Osteocyte (in vitro differentiated cells): ENCODE measurements around the gene MICU1. TPM values are rescaled to one million over a fixed set of nuclear protein-coding genes. Genes with fewer than 3 reads are reported as not detected.

Experiments used
- DNase-seq: peaks from one replicate; pipeline ENCODE4 v3.0.0; 2021; ENCODE audit warnings: mixed read lengths; ENCODE audit not compliant: unreplicated experiment; ENCODE audit errors: extremely low spot score
- H3K27ac Mint-ChIP-seq: one replicate; pipeline ENCODE4 v1.8.0; 2021; ENCODE audit warnings: mild to moderate bottlenecking, mixed read lengths; ENCODE audit not compliant: unreplicated experiment
- H3K27me3 Mint-ChIP-seq: one replicate; pipeline ENCODE4 v1.8.0; 2021; ENCODE audit warnings: mixed read lengths; ENCODE audit not compliant: unreplicated experiment
- H3K36me3 Mint-ChIP-seq: one replicate; pipeline ENCODE4 v1.8.0; 2021; ENCODE audit warnings: mixed read lengths; ENCODE audit not compliant: unreplicated experiment
- H3K4me1 Mint-ChIP-seq: one replicate; pipeline ENCODE4 v1.8.0; 2021; ENCODE audit warnings: mixed read lengths; ENCODE audit not compliant: unreplicated experiment
- H3K4me3 Mint-ChIP-seq: one replicate; pipeline ENCODE4 v1.8.0; 2021; ENCODE audit warnings: mild to moderate bottlenecking, moderate library complexity, mixed read lengths; ENCODE audit not compliant: unreplicated experiment
- H3K9me3 Mint-ChIP-seq: one replicate; pipeline ENCODE4 v1.8.0; 2021; ENCODE audit warnings: mixed read lengths; ENCODE audit not compliant: unreplicated experiment
- CTCF ChIP-seq: fragments of 200-600 bp; sonication (generic); IDR thresholded peaks from 2 replicates; pipeline ENCODE4 v1.5.0; 2021; ENCODE audit warnings: antibody characterized with exemption, mild to moderate bottlenecking, moderate library complexity
- total RNA-seq: library from RNA; stranded (reverse); gene quantifications from 2 replicates; pipeline ENCODE4 v1.2.1, GENCODE V29; 2021

MICU1 gene
- total RNA-seq, 1 donor from 2014 or later: 58.9 TPM

GRCh38 chr10:72523932-72524396 lies 101.9 kb downstream of the MICU1 start:
- H3K9me3 Mint-ChIP-seq: no peaks in the 10 kb centered on the region
- TF ChIP-seq CTCF: no peak
- no peaks in the 10 kb centered on the region for H3K27me3 Mint-ChIP-seq
- no peak overlapping the region for H3K4me3 Mint-ChIP-seq
- H3K36me3 Mint-ChIP-seq: no peaks in the 10 kb centered on the region
- no peak for DNase-seq
- peak overlapping the region; percentile 81 for H3K27ac Mint-ChIP-seq
- H3K4me1 Mint-ChIP-seq: peaks cover 25% of the 10 kb centered on the region

GRCh38 chr10:72523062-72523461 lies 102.8 kb downstream of the MICU1 start:
- Mint-ChIP-seq H3K4me3 (no peak overlapping the region), H3K9me3 (no peaks in the 10 kb centered on the region), H3K27me3 (no peaks in the 10 kb centered on the region), H3K27ac (no peak overlapping the region), H3K4me1 (peaks cover 25% of the 10 kb centered on the region), H3K36me3 (no peaks in the 10 kb centered on the region)
- TF ChIP-seq CTCF: no peak
- DNase-seq: no peak

- Mint-ChIP-seq H3K27ac (no peak overlapping the region), H3K4me3 (no peak overlapping the region), H3K4me1 (no peaks in the 10 kb centered on the region), H3K36me3 (peaks cover 23% of the 10 kb centered on the region), H3K27me3 (no peaks in the 10 kb centered on the region), H3K9me3 (peaks cover 18% of the 10 kb centered on the region)
- DNase-seq: no peak
- TF ChIP-seq CTCF: no peak
Observed at GRCh38 chr10:72517244-72517643, 108.6 kb downstream of the MICU1 start.

DNA sequence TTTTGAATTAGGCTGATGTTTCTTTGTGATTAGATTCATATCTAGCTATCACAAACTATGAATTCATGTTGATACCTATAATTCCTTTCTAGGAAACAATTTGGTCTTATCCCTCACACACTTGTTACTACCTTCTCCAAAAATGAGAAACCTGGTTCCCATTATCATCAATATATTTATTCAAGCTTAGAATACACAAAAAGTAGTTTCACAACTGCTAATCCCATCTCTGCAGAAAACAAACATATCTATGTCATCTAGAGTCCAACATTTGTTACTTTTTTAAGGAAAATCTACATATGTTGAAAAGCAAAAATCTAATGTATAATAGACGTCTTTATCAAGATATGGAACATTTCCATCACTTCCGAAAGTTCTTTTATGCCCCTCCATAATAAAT lies 110.4 kb downstream of the MICU1 start:
- no peaks in the 10 kb centered on the region for H3K27me3 Mint-ChIP-seq
- DNase-seq: no peak
- TF ChIP-seq CTCF: no peak
- no peaks in the 10 kb centered on the region for H3K4me1 Mint-ChIP-seq
- no peak overlapping the region for H3K27ac Mint-ChIP-seq
- peaks cover 18% of the 10 kb centered on the region for H3K9me3 Mint-ChIP-seq
- H3K36me3 Mint-ChIP-seq: peaks cover 23% of the 10 kb centered on the region
- no peak overlapping the region for H3K4me3 Mint-ChIP-seq

- TF ChIP-seq CTCF: no peak
- no peak overlapping the region for H3K27ac Mint-ChIP-seq
- H3K9me3 Mint-ChIP-seq: peaks cover 18% of the 10 kb centered on the region
- no peaks in the 10 kb centered on the region for H3K27me3 Mint-ChIP-seq
- no peak for DNase-seq
- H3K4me1 Mint-ChIP-seq: peaks cover 2% of the 10 kb centered on the region
- no peak overlapping the region for H3K4me3 Mint-ChIP-seq
- H3K36me3 Mint-ChIP-seq: peaks cover 23% of the 10 kb centered on the region
Observed at GRCh38 chr10:72513910-72514309, 112.0 kb downstream of the MICU1 start.
